Neural progenitor cell (in vitro differentiated cells): ENCODE measurements around the gene COMMD1. TPM values are rescaled to one million over a fixed set of nuclear protein-coding genes. Genes with fewer than 3 reads are reported as not detected.
"Not testable (repeated sequence)": the region's sequence is repeated elsewhere in the genome, so short reads cannot be mapped to it uniquely, and the experiment has no call there.

ENCODE experiments used
- DNase-seq: peaks from one replicate; pipeline ENCODE4 v3.0.0-alpha.2; 2016; ENCODE audit warnings: low spot score
- H2AFZ ChIP-seq: fragments of 200-600 bp; sonication (generic); replicated peaks from 2 replicates; pipeline ENCODE4 v1.6.1; 2016; ENCODE audit warnings: antibody characterized with exemption
- H3F3A ChIP-seq: fragments of 200-600 bp; sonication (generic); 2 replicates; pipeline ENCODE4 v1.6.1; 2016; ENCODE audit warnings: antibody characterized with exemption, low read depth
- H3K27ac ChIP-seq: fragments of 200-600 bp; sonication (generic); 2 replicates; pipeline ENCODE4 v1.5.1; 2016; ENCODE audit warnings: mild to moderate bottlenecking
- H3K27me3 ChIP-seq: fragments of 200-600 bp; sonication (generic); 2 replicates; pipeline ENCODE4 v1.6.1; 2016; ENCODE audit warnings: mild to moderate bottlenecking, moderate library complexity
- H3K36me3 ChIP-seq: fragments of 200-600 bp; sonication (generic); 2 replicates; pipeline ENCODE4 v1.5.1; 2016
- H3K4me1 ChIP-seq: fragments of 200-600 bp; sonication (generic); 2 replicates; pipeline ENCODE4 v1.6.1; 2016; ENCODE audit warnings: mixed run types
- H3K4me2 ChIP-seq: fragments of 200-600 bp; sonication (generic); 2 replicates; pipeline ENCODE4 v1.6.1; 2016
- H3K4me3 ChIP-seq: fragments of 200-600 bp; sonication (generic); 2 replicates; pipeline ENCODE4 v1.5.1; 2016
- H3K79me2 ChIP-seq: fragments of 200-600 bp; sonication (generic); 2 replicates; pipeline ENCODE4 v1.6.1; 2016; ENCODE audit warnings: low read depth
- H3K9ac ChIP-seq: fragments of 200-600 bp; sonication (generic); 2 replicates; pipeline ENCODE4 v1.6.1; 2016
- H3K9me3 ChIP-seq: fragments of 200-600 bp; sonication (generic); 2 replicates; pipeline ENCODE4 v1.5.1; 2016; ENCODE audit warnings: low read depth
- H4K20me1 ChIP-seq: fragments of 200-600 bp; sonication (generic); 2 replicates; pipeline ENCODE4 v1.6.1; 2016; ENCODE audit warnings: low read depth
- H3K27ac Mint-ChIP-seq: 3 replicates; pipeline ENCODE4 v1.8.0; 2021; ENCODE audit warnings: mixed read lengths
- H3K27me3 Mint-ChIP-seq: 2 replicates; pipeline ENCODE4 v1.8.0; 2022; ENCODE audit warnings: low read depth, mild to moderate bottlenecking, inconsistent platforms, moderate library complexity, mixed read lengths; ENCODE audit not compliant: insufficient read depth
- H3K36me3 Mint-ChIP-seq: 3 replicates; pipeline ENCODE4 v1.8.0; 2021; ENCODE audit warnings: mixed read lengths
- H3K4me1 Mint-ChIP-seq: 3 replicates; pipeline ENCODE4 v1.8.0; 2021; ENCODE audit warnings: mixed read lengths
- H3K4me3 Mint-ChIP-seq: 3 replicates; pipeline ENCODE4 v1.8.0; 2021; ENCODE audit warnings: mild to moderate bottlenecking, moderate library complexity, mixed read lengths
- H3K9me3 Mint-ChIP-seq: 3 replicates; pipeline ENCODE4 v1.8.0; 2020; ENCODE audit warnings: mixed read lengths
- CTCF ChIP-seq: fragments of 200-600 bp; sonication (generic); IDR thresholded peaks from 2 replicates; pipeline ENCODE4 v1.5.1; 2017; ENCODE audit warnings: antibody characterized with exemption, mild to moderate bottlenecking
- EZH2 ChIP-seq: fragments of 200-600 bp; sonication (generic); IDR thresholded peaks from 2 replicates; pipeline ENCODE4 v1.6.1; 2017; ENCODE audit warnings: antibody characterized with exemption, mild to moderate bottlenecking, moderate library complexity
- EZH2phosphoT487 ChIP-seq: fragments of 200-600 bp; sonication (generic); IDR thresholded peaks from 2 replicates; pipeline ENCODE4 v1.6.1; 2017; ENCODE audit warnings: antibody characterized with exemption
- total RNA-seq: library from RNA; depleted of rRNA; stranded (reverse); fragments of >200 nt; gene quantifications from 2 replicates; pipeline ENCODE4 v1.2.3, GENCODE V29; 2015; ENCODE audit warnings: low replicate concordance

COMMD1 gene
- total RNA-seq, 1 donor from 2014 or later, result 26.7 TPM

- TF ChIP-seq CTCF, result no peak
- no peak for TF ChIP-seq EZH2
- no peak for TF ChIP-seq EZH2phosphoT487
- Mint-ChIP-seq H3K4me3 (no peak overlapping the region), H3K27me3 (peaks cover 5% of the 10 kb centered on the region)
These were observed 240.1 kb downstream of the COMMD1 start for GRCh38 chr2:62145478-62146100.

GRCh38 chr2:62146790-62147189, 241.3 kb downstream of the COMMD1 start:
- H3K27ac Mint-ChIP-seq, H3K36me3 Mint-ChIP-seq, H3K4me1 ChIP-seq, H4K20me1 ChIP-seq, H2AFZ ChIP-seq, H3K79me2 ChIP-seq, H3K9ac ChIP-seq, H3K4me2 ChIP-seq, H3K4me3 ChIP-seq, H3K36me3 ChIP-seq, H3K27me3 Mint-ChIP-seq, H3K27ac ChIP-seq, H3K9me3 Mint-ChIP-seq, H3K4me1 Mint-ChIP-seq, DNase-seq, H3K27me3 ChIP-seq, H3K4me3 Mint-ChIP-seq, H3F3A ChIP-seq, H3K9me3 ChIP-seq: not testable (repeated sequence)

More at GRCh38 chr2:62145478-62146100, 240.1 kb downstream of the COMMD1 start:
- Histone ChIP-seq H3F3A (no peaks in the 10 kb centered on the region), H3K9me3 (no peaks in the 10 kb centered on the region), H3K4me2 (no peak overlapping the region), H2AFZ (no peak overlapping the region), H3K27me3 (no peaks in the 10 kb centered on the region), H4K20me1 (no peaks in the 10 kb centered on the region), H3K4me3 (no peak overlapping the region), H3K27ac (no peak overlapping the region), H3K79me2 (no peaks in the 10 kb centered on the region), H3K9ac (no peak overlapping the region), H3K36me3 (no peaks in the 10 kb centered on the region), H3K4me1 (peaks cover 1% of the 10 kb centered on the region)
- H3K4me1 Mint-ChIP-seq, result no peaks in the 10 kb centered on the region
- H3K9me3 Mint-ChIP-seq, result no peaks in the 10 kb centered on the region
- no peaks in the 10 kb centered on the region for H3K36me3 Mint-ChIP-seq
- no peak for DNase-seq
- H3K27ac Mint-ChIP-seq, result no peak overlapping the region

GRCh38 chr2:62147610-62148301, 242.3 kb downstream of the COMMD1 start:
- Histone ChIP-seq H3K4me2 (no peak overlapping the region), H4K20me1 (no peaks in the 10 kb centered on the region), H2AFZ (no peak overlapping the region), H3F3A (no peaks in the 10 kb centered on the region), H3K4me3 (no peak overlapping the region), H3K9me3 (no peaks in the 10 kb centered on the region), H3K9ac (no peak overlapping the region), H3K4me1 (peaks cover 5% of the 10 kb centered on the region), H3K27ac (no peak overlapping the region), H3K27me3 (no peaks in the 10 kb centered on the region), H3K79me2 (no peaks in the 10 kb centered on the region), H3K36me3 (no peaks in the 10 kb centered on the region)
- Mint-ChIP-seq H3K4me1 (peaks cover 5% of the 10 kb centered on the region), H3K36me3 (no peaks in the 10 kb centered on the region), H3K27ac (no peak overlapping the region), H3K9me3 (no peaks in the 10 kb centered on the region), H3K27me3 (peaks cover 5% of the 10 kb centered on the region), H3K4me3 (no peak overlapping the region)
- TF ChIP-seq CTCF (no peak), EZH2phosphoT487 (no peak), EZH2 (no peak)
- DNase-seq, result no peak

- Histone ChIP-seq H3K9ac (no peak overlapping the region), H3K79me2 (no peaks in the 10 kb centered on the region)
- no peak overlapping the region for H3K27ac Mint-ChIP-seq
These were observed 244.2 kb downstream of the COMMD1 start for GRCh38 chr2:62149708-62150107.

More at GRCh38 chr2:62149708-62150107, 244.2 kb downstream of the COMMD1 start:
- no peaks in the 10 kb centered on the region for H4K20me1 ChIP-seq
- H3K4me1 ChIP-seq, result peaks cover 5% of the 10 kb centered on the region
- no peaks in the 10 kb centered on the region for H3F3A ChIP-seq
- no peak for DNase-seq
- H3K4me3 ChIP-seq, result no peak overlapping the region
- H3K9me3 Mint-ChIP-seq, result no peaks in the 10 kb centered on the region
- H2AFZ ChIP-seq, result no peak overlapping the region
- no peaks in the 10 kb centered on the region for H3K36me3 Mint-ChIP-seq
- H3K36me3 ChIP-seq, result no peaks in the 10 kb centered on the region
- TF ChIP-seq EZH2 (no peak), EZH2phosphoT487 (no peak), CTCF (no peak)
- H3K27me3 ChIP-seq, result no peaks in the 10 kb centered on the region
- H3K9me3 ChIP-seq, result no peaks in the 10 kb centered on the region
- peaks cover 5% of the 10 kb centered on the region for H3K4me1 Mint-ChIP-seq
- peaks cover 5% of the 10 kb centered on the region for H3K27me3 Mint-ChIP-seq
- no peak overlapping the region for H3K4me2 ChIP-seq
- no peak overlapping the region for H3K27ac ChIP-seq
- no peak overlapping the region for H3K4me3 Mint-ChIP-seq
